DMS153 treated with DMSO at 0.1 percent for 48 hours (cell line): Measurements from ENCODE around the gene IFI27L1.

Source experiments
- DNase-seq: peaks from one replicate; lab custom pipeline; 2025; ENCODE audit not compliant: unreplicated experiment; lab: John Stamatoyannopoulos, UW

Gene IFI27L1

GRCh38 chr14:94080621-94081385 lies at the start of gene IFI27L1, which contains the start of gene DDX24:
IFI27L1 (plus strand) TSS chr14:94081310; CDS start chr14:94096938, 15,628 bp downstream.
DDX24 (minus strand) TSS chr14:94081202; CDS start chr14:94079742, 1,460 bp downstream.
- peak; percentile 93 for DNase-seq

DNA sequence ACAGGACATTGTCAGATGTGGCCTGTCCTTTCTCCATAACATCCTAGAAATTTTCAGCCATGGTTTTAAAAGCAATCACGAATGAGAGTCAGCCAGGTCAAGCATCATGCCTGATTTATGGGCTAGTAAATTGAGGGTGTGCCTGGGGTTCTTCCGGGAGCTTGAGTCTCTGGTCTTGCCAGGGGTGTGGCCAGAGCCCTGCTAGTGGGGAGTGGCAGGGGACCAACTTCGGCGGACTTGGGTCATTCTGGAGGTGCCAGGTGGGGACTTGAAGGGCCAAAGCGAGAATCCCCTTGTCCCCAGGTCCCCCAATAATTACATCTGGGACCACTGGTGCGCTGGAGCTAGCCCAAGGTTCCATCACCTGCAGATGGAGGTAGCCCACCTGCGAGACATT lies 49.2 kb upstream of the IFI27L1 start:
- no peak for DNase-seq

DNA sequence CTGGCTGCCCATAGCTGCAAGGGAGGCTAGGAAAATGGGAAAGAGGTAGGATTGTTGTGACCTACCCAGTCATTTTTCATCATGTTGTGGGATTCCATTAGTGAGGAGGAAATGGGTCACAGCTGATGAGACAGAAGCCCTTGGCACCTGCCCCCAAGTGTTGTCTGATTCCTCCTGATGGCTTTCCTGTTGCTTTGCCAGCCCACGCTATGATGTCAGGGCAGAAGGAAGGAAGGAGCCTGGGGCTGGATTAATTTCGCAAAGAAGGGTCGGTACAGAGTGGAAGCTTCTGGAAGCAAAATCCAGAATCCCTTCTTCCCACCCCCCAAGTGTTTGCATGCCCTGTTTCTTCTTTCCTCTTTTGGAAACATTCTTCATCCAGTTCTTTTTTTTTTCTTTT lies 46.2 kb upstream of the IFI27L1 start:
- no peak for DNase-seq

- DNase-seq: peak; percentile 22
These were observed 44.6 kb upstream of the IFI27L1 start for GRCh38 chr14:94036313-94037167.

GRCh38 chr14:94037954-94038353 lies 43.2 kb upstream of the IFI27L1 start:
- no peak for DNase-seq

GRCh38 chr14:94038510-94038909 lies 42.6 kb upstream of the IFI27L1 start:
- DNase-seq: no peak

DNA sequence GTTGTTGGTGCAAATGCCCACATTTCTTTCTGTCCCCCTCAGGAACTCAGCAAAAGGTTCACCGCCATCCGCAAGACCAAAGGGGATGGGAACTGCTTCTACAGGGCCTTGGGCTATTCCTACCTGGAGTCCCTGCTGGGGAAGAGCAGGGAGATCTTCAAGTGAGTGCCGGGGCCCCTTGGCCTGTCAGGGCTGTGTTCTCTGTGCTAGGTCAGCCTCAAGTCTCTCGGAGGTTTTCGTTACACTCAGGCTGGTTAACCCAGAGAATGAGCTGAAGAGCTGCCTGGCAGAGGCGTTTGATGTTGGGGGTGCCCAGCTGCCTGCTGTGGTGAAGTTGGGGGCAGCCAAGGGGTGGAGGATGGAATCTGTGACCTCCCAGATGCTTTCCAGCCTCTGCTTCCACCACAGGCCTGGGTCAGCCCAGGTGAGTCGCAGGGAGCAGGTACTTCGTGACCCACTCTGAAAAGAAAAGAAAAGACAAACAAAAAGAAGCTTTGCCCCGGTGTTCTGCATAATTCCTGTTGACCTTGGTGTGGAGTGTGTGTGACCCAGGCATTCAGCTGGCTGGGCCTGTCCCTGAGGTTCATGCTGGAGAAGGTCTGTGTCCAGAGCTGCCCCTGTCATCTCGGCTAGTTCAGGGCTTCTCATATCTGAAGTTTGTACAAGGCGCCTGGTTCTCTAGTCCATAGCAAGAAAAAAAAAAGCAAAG lies 42.0 kb upstream of the IFI27L1 start:
- no peak for DNase-seq

GRCh38 chr14:94040247-94040646 lies 40.9 kb upstream of the IFI27L1 start:
- no peak for DNase-seq

DNA sequence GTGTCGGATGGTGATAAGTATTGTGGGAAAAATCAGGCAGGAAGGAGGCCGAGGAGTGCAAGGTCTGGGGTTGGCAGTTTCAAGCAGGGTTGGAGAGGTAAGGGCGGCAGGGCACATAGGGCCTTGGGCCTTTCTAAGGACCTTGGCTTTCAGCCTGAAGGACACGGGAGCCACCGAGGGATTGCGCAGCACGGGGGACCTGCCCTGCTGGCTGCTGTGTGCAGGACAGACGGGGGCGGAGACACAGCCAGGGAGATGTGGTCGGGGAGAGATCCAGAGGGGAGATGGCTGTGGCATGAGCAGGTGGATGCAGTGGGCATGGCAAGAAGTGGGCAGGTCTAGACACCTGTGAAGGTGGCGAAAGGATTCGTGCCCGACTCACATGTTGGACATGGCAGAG lies 40.3 kb upstream of the IFI27L1 start:
- DNase-seq: no peak

GRCh38 chr14:94041551-94042346 lies 39.4 kb upstream of the IFI27L1 start:
- DNase-seq: no peak

- no peak for DNase-seq
These were observed 38.5 kb upstream of the IFI27L1 start for GRCh38 chr14:94042433-94043091.

DNA sequence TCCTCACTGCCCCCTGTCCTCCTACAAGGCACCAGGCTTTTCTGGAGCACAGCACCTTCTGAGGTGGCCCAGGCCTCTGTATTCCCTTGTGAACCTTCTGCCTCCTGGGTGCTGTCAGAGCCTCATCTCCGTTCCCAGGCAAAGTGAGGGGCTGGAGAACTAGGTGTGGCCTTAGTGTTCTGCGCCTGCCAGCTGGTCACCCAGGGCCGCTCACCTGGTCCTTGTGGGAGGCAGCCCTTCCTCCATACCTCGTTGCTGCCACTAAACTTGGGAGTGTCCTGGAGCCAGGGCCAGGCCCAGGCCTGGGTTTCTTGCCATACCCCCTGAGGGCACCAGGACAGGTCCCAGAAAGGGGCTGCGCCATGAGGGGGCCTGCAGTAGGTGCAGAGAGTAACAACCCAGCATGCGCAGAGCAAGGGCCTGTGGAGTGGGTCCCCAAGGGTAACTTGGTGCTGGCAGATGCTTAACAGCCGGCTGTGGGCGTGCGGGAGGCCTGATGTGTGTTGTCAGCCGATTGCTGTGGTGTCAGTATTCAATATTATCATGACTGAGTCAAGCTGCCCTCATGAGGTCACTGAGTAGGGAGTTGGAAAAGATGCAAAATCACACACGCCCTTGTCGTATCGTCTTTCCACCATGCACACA lies 37.9 kb upstream of the IFI27L1 start:
- DNase-seq: no peak

- no peak for DNase-seq
These were observed 37.2 kb upstream of the IFI27L1 start for GRCh38 chr14:94043756-94044475.

DNA sequence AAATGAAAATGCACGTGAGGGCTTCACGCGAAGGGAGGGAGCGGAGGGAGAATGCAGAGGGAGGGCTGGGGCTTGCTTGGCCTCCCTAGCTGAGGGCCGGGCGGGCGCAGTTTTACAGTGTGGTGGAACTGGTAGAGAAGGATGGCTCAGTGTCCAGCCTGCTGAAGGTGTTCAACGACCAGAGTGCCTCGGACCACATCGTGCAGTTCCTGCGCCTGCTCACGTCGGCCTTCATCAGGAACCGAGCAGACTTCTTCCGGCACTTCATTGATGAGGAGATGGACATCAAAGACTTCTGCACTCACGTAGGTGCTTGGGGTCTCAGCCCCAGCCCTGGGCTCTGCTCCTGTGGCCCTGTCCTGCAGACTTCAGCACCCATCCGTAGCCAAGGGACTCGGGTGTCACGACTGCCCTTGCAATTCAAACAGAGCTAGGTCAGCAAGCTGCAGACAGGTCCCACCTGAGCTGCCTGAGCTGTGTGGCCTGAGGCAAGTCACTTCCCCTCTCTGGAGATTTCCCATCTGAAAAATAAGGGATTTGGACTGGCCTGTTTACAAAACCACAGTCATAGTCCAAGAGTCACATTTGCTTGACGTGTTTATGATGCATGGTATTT lies 36.5 kb upstream of the IFI27L1 start:
- DNase-seq: no peak

- no peak for DNase-seq
These were observed 36.0 kb upstream of the IFI27L1 start for GRCh38 chr14:94045101-94045500.

- DNase-seq: no peak
These were observed 35.4 kb upstream of the IFI27L1 start for GRCh38 chr14:94045563-94046345.

DNA sequence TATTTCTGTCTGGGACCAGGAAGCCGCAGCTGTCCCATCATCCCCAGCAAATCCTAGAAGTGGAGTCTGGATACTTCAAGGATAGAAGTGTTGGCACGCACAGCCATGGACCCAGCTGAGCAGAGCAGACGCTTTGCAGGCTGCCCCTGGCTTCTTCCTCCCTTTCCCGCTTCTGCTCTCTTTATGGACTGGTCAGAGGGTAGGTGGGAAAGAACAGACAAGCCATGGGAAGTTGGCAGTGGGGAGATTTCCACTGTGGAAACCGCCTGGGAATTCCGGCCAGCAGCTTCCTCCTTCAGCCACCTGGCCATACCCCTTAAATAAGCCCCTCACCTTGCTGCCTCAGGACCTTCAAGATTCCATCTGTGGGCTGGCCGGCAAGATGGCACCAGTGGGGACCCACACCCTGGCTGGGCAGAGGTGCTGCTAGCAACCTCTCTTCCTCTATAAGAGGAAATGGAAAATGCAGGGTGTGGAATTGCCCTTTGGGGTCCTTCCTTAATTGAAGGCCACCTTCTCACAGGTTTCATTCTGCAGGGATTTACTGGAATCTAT lies 34.3 kb upstream of the IFI27L1 start:
- no peak for DNase-seq
